Astrocyte (in vitro differentiated cells and primary cell): ENCODE measurements around the gene OLA1. TPM values are rescaled to one million over a fixed set of nuclear protein-coding genes. Genes with fewer than 3 reads are reported as not detected.

Experiments
- DNase-seq: peaks from one replicate; pipeline ENCODE4 v3.0.0-alpha.2; 2010; ENCODE audit warnings: low read depth
- FAIRE-seq: peaks from 2 replicates; lab custom pipeline; 2011; peaks lifted over from hg19 to GRCh38; lab: Jason Lieb, UNC
- H2AFZ ChIP-seq: 2 replicates; pipeline ENCODE4 v1.6.0; 2012; ENCODE audit warnings: low read depth, low read length, inconsistent platforms
- H3K27ac ChIP-seq: 2 replicates; pipeline ENCODE4 v1.5.1; 2011; ENCODE audit warnings: low read depth, low read length, inconsistent platforms
- H3K27me3 ChIP-seq: 2 replicates; pipeline ENCODE4 v1.6.0; 2011; ENCODE audit warnings: low read length, inconsistent platforms; ENCODE audit not compliant: insufficient read depth
- H3K36me3 ChIP-seq: 2 replicates; pipeline ENCODE4 v1.5.1; 2011; ENCODE audit warnings: low read length, inconsistent platforms; ENCODE audit not compliant: insufficient read depth
- H3K4me1 ChIP-seq: 2 replicates; pipeline ENCODE4 v1.5.1; 2011; ENCODE audit warnings: low read length, inconsistent platforms; ENCODE audit not compliant: insufficient read depth
- H3K4me2 ChIP-seq: 2 replicates; pipeline ENCODE4 v1.6.0; 2012; ENCODE audit warnings: low read length, inconsistent platforms
- H3K4me3 ChIP-seq: 2 replicates; pipeline ENCODE4 v1.5.1; 2011; ENCODE audit warnings: low read depth, mild to moderate bottlenecking, low read length, inconsistent platforms; ENCODE audit not compliant: insufficient read depth
- H3K79me2 ChIP-seq: 2 replicates; pipeline ENCODE4 v1.6.0; 2012; ENCODE audit warnings: mild to moderate bottlenecking, low read length, inconsistent platforms; ENCODE audit not compliant: insufficient read depth
- H3K9ac ChIP-seq: 2 replicates; pipeline ENCODE4 v1.6.0; 2012; ENCODE audit warnings: mild to moderate bottlenecking, low read length, inconsistent platforms
- H3K9me3 ChIP-seq: 2 replicates; pipeline ENCODE4 v1.5.1; 2012; ENCODE audit warnings: low read depth, mild to moderate bottlenecking, low read length, inconsistent platforms; ENCODE audit not compliant: insufficient read depth
- H4K20me1 ChIP-seq: 2 replicates; pipeline ENCODE4 v1.6.0; 2012; ENCODE audit warnings: low read length, inconsistent platforms; ENCODE audit not compliant: insufficient read depth
- H3K27ac Mint-ChIP-seq: one replicate; pipeline ENCODE4 v1.8.0; 2021; ENCODE audit warnings: mild to moderate bottlenecking, mixed read lengths; ENCODE audit not compliant: unreplicated experiment
- H3K27me3 Mint-ChIP-seq: one replicate; pipeline ENCODE4 v1.8.0; 2021; ENCODE audit warnings: low read depth, mixed read lengths; ENCODE audit not compliant: unreplicated experiment
- H3K36me3 Mint-ChIP-seq: one replicate; pipeline ENCODE4 v1.8.0; 2021; ENCODE audit warnings: low read depth, mixed read lengths; ENCODE audit not compliant: unreplicated experiment
- H3K4me1 Mint-ChIP-seq: one replicate; pipeline ENCODE4 v1.8.0; 2021; ENCODE audit warnings: low read depth, mixed read lengths; ENCODE audit not compliant: unreplicated experiment
- H3K4me3 Mint-ChIP-seq: one replicate; pipeline ENCODE4 v1.8.0; 2021; ENCODE audit warnings: mild to moderate bottlenecking, moderate library complexity, mixed read lengths; ENCODE audit not compliant: unreplicated experiment
- H3K9me3 Mint-ChIP-seq: one replicate; pipeline ENCODE4 v1.8.0; 2021; ENCODE audit warnings: mild to moderate bottlenecking, mixed read lengths; ENCODE audit not compliant: unreplicated experiment
- EZH2 ChIP-seq: IDR thresholded peaks from 2 replicates; pipeline ENCODE4 v1.6.1; 2012; ENCODE audit warnings: mild to moderate bottlenecking, low read length, inconsistent platforms; ENCODE audit not compliant: insufficient read depth
- total RNA-seq: library from RNA; stranded (reverse); gene quantifications from 2 replicates; pipeline ENCODE4 v1.2.1, GENCODE V29; 2021
- TF ChIP-seq, protein P1 (sequence below): IDR thresholded peaks from 2 replicates; pipeline ENCODE4 v1.5.1; 2011; ENCODE audit warnings: low read depth, mild to moderate bottlenecking, inconsistent platforms, low read length, moderate library complexity; ENCODE audit not compliant: insufficient read depth

The OLA1 gene
- total RNA-seq, 1 donor from 2014 or later = 104 TPM

DNA sequence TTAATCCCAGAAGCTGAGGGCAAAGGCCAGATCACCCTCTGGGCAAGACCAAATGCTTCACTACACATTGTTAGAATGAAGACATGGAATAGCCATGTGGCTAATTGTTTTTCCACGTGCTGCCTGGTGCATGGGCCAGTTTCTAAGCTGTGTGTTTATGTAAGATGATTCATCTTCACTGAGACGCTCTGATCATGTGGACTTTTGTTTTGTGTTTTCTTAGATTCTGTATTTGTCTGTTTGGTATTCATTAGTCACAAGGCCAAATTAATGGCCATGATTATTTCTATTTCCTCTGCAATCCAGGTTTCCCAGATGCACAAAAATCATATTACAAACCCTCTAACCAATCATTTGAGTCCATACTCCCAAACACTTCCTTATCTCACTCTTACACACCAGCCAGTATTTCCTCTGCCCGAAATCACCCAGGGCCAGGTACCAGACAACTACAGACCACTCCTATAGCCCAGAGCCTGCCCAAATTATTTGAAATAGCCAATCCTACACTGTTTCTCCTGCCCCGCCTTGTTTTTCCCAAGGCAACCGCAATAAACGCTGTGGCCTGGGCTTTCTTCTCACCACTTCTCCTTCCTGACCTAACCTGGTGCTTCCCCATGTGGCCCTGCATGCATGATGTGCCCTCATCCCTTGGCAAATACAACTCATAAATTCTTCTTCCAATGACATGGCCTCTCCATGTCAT, 189.0 kb downstream of the OLA1 start:
- H3K9ac ChIP-seq = peak overlapping the region; percentile 6
- no peaks in the 10 kb centered on the region for H3K27me3 ChIP-seq
- FAIRE-seq (peak; percentile 74), DNase-seq (peak; percentile 72)
- Mint-ChIP-seq H3K36me3 (peaks cover 2% of the 10 kb centered on the region), H3K9me3 (peaks cover 4% of the 10 kb centered on the region), H3K27ac (peak overlapping the region; percentile 8), H3K4me3 (no peak overlapping the region), H3K27me3 (peaks cover 3% of the 10 kb centered on the region), H3K4me1 (peaks cover 8% of the 10 kb centered on the region)
- no peaks in the 10 kb centered on the region for H4K20me1 ChIP-seq
- TF ChIP-seq, protein P1, sequence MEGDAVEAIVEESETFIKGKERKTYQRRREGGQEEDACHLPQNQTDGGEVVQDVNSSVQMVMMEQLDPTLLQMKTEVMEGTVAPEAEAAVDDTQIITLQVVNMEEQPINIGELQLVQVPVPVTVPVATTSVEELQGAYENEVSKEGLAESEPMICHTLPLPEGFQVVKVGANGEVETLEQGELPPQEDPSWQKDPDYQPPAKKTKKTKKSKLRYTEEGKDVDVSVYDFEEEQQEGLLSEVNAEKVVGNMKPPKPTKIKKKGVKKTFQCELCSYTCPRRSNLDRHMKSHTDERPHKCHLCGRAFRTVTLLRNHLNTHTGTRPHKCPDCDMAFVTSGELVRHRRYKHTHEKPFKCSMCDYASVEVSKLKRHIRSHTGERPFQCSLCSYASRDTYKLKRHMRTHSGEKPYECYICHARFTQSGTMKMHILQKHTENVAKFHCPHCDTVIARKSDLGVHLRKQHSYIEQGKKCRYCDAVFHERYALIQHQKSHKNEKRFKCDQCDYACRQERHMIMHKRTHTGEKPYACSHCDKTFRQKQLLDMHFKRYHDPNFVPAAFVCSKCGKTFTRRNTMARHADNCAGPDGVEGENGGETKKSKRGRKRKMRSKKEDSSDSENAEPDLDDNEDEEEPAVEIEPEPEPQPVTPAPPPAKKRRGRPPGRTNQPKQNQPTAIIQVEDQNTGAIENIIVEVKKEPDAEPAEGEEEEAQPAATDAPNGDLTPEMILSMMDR = no peak
- no peak for TF ChIP-seq EZH2
- peak overlapping the region; percentile 7 for H3K27ac ChIP-seq
- H3K4me2 ChIP-seq = peak overlapping the region; percentile 10
- peaks cover 12% of the 10 kb centered on the region for H3K4me1 ChIP-seq
- H2AFZ ChIP-seq = no peak overlapping the region
- H3K36me3 ChIP-seq = no peaks in the 10 kb centered on the region
- no peaks in the 10 kb centered on the region for H3K9me3 ChIP-seq
- H3K4me3 ChIP-seq = no peak overlapping the region
- H3K79me2 ChIP-seq = no peaks in the 10 kb centered on the region

DNA sequence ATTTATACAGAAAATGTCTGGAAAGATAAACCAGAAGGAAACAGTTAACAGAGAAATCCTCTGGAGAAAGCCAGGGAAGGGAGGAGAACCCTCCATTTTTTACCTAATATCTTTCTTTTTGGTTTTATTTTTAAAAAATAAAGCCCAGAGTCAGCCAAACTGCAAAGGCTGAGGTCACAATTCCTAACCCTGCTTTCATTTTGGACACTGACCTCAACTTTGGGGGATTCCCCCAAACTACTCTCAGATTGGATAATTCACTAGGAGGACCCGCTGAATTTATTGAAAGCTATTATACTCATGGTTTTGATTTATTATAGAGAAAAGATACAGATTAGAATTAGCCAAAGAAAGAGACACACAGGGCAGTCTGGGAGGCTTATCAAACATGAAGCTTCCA, 189.9 kb downstream of the OLA1 start:
- H3K27ac ChIP-seq = no peak overlapping the region
- H3K9me3 ChIP-seq = no peaks in the 10 kb centered on the region
- TF ChIP-seq EZH2 = no peak
- TF ChIP-seq, protein P1 = no peak
- no peak overlapping the region for H3K4me3 ChIP-seq
- H4K20me1 ChIP-seq = no peaks in the 10 kb centered on the region
- no peak overlapping the region for H3K9ac ChIP-seq
- peaks cover 12% of the 10 kb centered on the region for H3K4me1 ChIP-seq
- Mint-ChIP-seq H3K27me3 (peaks cover 3% of the 10 kb centered on the region), H3K4me3 (no peak overlapping the region), H3K36me3 (peaks cover 2% of the 10 kb centered on the region), H3K4me1 (peaks cover 17% of the 10 kb centered on the region), H3K27ac (no peak overlapping the region), H3K9me3 (peaks cover 4% of the 10 kb centered on the region)
- no peak for FAIRE-seq
- no peaks in the 10 kb centered on the region for H3K79me2 ChIP-seq
- H3K4me2 ChIP-seq = no peak overlapping the region
- no peak overlapping the region for H2AFZ ChIP-seq
- no peak for DNase-seq
- H3K36me3 ChIP-seq = no peaks in the 10 kb centered on the region
- no peaks in the 10 kb centered on the region for H3K27me3 ChIP-seq

DNA sequence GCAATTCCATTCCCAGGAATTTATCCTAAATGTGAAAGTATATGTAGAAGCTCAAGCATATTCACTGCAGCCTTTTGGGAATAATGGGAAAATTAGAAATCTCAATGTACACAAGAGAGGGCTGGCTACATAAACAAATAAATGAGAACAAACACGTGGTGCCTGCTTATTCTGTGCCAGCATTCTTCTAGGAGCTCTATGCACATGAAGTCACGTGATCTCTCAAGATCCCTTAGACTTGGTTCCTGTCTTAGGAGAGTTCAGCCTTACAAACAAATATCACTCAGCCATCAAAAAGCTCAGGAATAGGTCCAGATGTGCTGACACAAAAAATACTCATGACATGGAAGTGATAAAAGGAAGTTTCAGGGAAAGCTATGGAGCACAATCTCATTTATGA, 190.3 kb downstream of the OLA1 start:
- Histone ChIP-seq H3K36me3 (no peaks in the 10 kb centered on the region), H3K4me2 (no peak overlapping the region), H3K4me3 (no peak overlapping the region), H3K4me1 (peaks cover 12% of the 10 kb centered on the region), H3K9ac (no peak overlapping the region), H3K27ac (no peak overlapping the region), H3K79me2 (no peaks in the 10 kb centered on the region), H4K20me1 (no peaks in the 10 kb centered on the region), H3K27me3 (no peaks in the 10 kb centered on the region), H3K9me3 (no peaks in the 10 kb centered on the region), H2AFZ (no peak overlapping the region)
- Mint-ChIP-seq H3K9me3 (peaks cover 4% of the 10 kb centered on the region), H3K36me3 (peaks cover 2% of the 10 kb centered on the region), H3K27ac (no peak overlapping the region), H3K4me1 (peaks cover 21% of the 10 kb centered on the region), H3K27me3 (peaks cover under 1% of the 10 kb centered on the region), H3K4me3 (no peak overlapping the region)
- FAIRE-seq (peak; percentile 26), DNase-seq (no peak)
- no peak for TF ChIP-seq EZH2
- TF ChIP-seq, protein P1 = no peak
